Measurements from ENCODE around the gene GDPD3. TPM values are rescaled to one million over a fixed set of nuclear protein-coding genes. Genes with fewer than 3 reads are reported as not detected.

Gene GDPD3
- total RNA-seq, 3 donors from 2014 or later (not counting 1 experiment from before 2014, with no cell fraction given): 5.3 to 14.7 (median 9.1) TPM

DNA sequence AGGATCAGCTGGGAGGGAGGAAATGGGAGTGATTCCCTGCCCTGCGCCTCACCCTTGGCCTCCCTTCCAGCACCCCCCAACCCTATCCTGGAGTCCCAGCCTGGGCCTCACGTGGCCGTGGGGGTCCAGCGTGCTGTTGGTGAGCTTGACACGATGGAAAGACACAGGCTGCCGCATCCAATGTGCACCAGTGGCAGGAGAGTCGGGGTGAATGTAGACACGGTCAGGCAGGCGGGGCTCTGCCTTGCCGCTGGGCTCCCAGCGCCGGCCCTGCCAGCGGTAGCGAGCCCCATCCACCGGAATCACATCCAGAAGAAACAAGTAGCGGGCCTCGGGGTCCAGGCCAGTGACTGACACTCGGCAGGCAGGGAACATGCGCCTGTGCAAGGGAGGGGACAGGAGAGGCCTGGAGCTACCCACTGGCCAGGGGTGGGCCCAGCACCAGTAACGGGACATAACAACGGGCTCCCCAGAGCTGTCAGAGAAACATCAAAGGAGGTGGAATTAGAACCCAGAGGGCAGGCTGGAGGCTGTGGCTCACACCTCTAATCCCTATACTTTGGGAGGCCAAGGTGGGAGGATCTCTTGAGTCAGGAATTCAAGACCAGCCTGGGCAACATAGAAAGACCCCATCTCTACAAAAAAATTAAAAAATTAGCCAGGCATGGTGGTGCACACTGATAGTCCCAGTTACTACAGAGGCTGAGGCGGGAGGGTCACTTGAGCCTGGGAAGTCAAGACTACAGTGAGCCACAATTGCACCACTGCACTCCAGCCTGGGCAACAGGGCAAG is 24.3 kb downstream of the GDPD3 start:
- Histone ChIP-seq H3K4me3 (ENCODE audit: low read length) (no peak overlapping the region), H3K27me3 (ENCODE audit: control insufficient read depth, insufficient read depth, low read length) (no peaks in the 10 kb centered on the region), H3K27ac (ENCODE audit: low read length) (no peak overlapping the region), H3K9me3 (ENCODE audit: control insufficient read depth, insufficient read depth, low read length) (no peaks in the 10 kb centered on the region), H3K4me1 (ENCODE audit: control insufficient read depth, insufficient read depth, low read length) (peaks cover 33% of the 10 kb centered on the region), H3K36me3 (ENCODE audit: control insufficient read depth, insufficient read depth, low read length) (peaks cover 20% of the 10 kb centered on the region)
- no peaks in the 10 kb centered on the region for H3K36me3 Mint-ChIP-seq
- no peak for DNase-seq
- peak overlapping the region; percentile 25 for H3K4me3 Mint-ChIP-seq
- no peak for ATAC-seq
- no peak for TF ChIP-seq CTCF (IDR thresholded peaks at IDR 0.05)
- intact Hi-C loops (cut with micrococcal nuclease): no loop called here
- H3K9me3 Mint-ChIP-seq: no peaks in the 10 kb centered on the region
- H3K27ac Mint-ChIP-seq: no peak overlapping the region
- peaks cover 18 to 23% of the 10 kb centered on the region in 2 donors for H3K4me1 Mint-ChIP-seq
- H3K27me3 Mint-ChIP-seq (ENCODE audit: low read depth in 2 of 2): no peaks in the 10 kb centered on the region
- WGBS (ENCODE audit: insufficient coverage): 96% methylated on average over 22 of the region's 22 CpGs

DNA sequence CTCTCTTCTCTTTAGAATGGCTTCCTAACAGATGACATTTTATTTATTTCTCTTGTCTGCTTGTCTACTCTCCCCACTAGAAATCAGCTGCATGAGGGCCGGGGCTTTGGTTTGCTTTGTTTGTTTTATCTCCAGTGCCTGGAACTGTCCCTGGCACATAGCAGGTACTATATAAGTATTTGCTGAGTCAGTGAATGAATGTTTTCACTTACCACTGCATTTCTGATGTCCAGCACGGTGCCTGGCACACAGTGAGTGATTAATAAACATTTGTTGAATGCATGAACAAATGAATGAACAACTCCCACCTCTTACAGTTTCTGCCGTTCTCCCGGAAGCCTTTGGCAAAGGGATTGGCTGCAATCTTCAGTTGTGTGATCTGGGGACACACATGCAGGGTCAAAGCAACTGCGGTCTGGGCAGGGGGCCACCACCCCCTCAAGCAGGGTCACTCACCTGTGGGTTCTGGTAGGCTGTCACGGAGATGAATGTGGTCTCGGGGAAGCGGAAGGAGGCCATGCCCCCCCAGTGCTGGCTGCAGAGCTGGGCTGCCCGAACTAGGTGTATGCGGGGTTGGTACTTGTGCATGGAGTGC is 25.0 kb downstream of the GDPD3 start:
- intact Hi-C loops (cut with micrococcal nuclease): no loop called here

GRCh38 chr16:30087181-30087898 is 26.0 kb downstream of the GDPD3 start:
- Mint-ChIP-seq H3K36me3 (no peaks in the 10 kb centered on the region), H3K4me1 (peaks cover 9 to 20% of the 10 kb centered on the region in 2 donors), H3K27me3 (ENCODE audit: low read depth in 2 of 2) (no peaks in the 10 kb centered on the region), H3K4me3 (no peak overlapping the region), H3K9me3 (no peaks in the 10 kb centered on the region), H3K27ac (peak overlapping the region in 1 of 2 donors; percentile 29)
- H3K27me3 ChIP-seq (ENCODE audit: control insufficient read depth, insufficient read depth, low read length): no peaks in the 10 kb centered on the region
- H3K36me3 ChIP-seq (ENCODE audit: control insufficient read depth, insufficient read depth, low read length): peaks cover 34% of the 10 kb centered on the region
- H3K4me1 ChIP-seq (ENCODE audit: control insufficient read depth, insufficient read depth, low read length): peaks cover 16% of the 10 kb centered on the region
- DNase-seq (peak in 1 of 2 donors; percentile 18), ATAC-seq (no peak)
- WGBS (ENCODE audit: insufficient coverage): 85% methylated on average over 11 of the region's 11 CpGs
- H3K27ac ChIP-seq (ENCODE audit: low read length): no peak overlapping the region
- no peak overlapping the region for H3K4me3 ChIP-seq (ENCODE audit: low read length)
- intact Hi-C loops (cut with micrococcal nuclease): no loop called here
- TF ChIP-seq CTCF (IDR thresholded peaks at IDR 0.05): no peak
- H3K9me3 ChIP-seq (ENCODE audit: control insufficient read depth, insufficient read depth, low read length): no peaks in the 10 kb centered on the region

More for the DNA sequence above, 25.0 kb downstream of the GDPD3 start:
- ATAC-seq (no peak), DNase-seq (no peak)
- Mint-ChIP-seq H3K36me3 (no peaks in the 10 kb centered on the region), H3K27me3 (ENCODE audit: low read depth in 2 of 2) (no peaks in the 10 kb centered on the region), H3K27ac (peak overlapping the region in 1 of 2 donors; percentile 62), H3K4me3 (no peak overlapping the region), H3K9me3 (no peaks in the 10 kb centered on the region), H3K4me1 (peaks cover 15 to 20% of the 10 kb centered on the region in 2 donors)
- peaks cover 24% of the 10 kb centered on the region for H3K36me3 ChIP-seq (ENCODE audit: control insufficient read depth, insufficient read depth, low read length)
- H3K27ac ChIP-seq (ENCODE audit: low read length): no peak overlapping the region
- H3K9me3 ChIP-seq (ENCODE audit: control insufficient read depth, insufficient read depth, low read length): no peaks in the 10 kb centered on the region
- H3K4me1 ChIP-seq (ENCODE audit: control insufficient read depth, insufficient read depth, low read length): peaks cover 26% of the 10 kb centered on the region
- H3K4me3 ChIP-seq (ENCODE audit: low read length): no peak overlapping the region
- no peak for TF ChIP-seq CTCF (IDR thresholded peaks at IDR 0.05)
- no peaks in the 10 kb centered on the region for H3K27me3 ChIP-seq (ENCODE audit: control insufficient read depth, insufficient read depth, low read length)
- 96% methylated on average over 10 of the region's 10 CpGs for WGBS (ENCODE audit: insufficient coverage)

Data from natural killer cell (primary cell).